ENCODE data around the gene SORCS1. TPM values are rescaled to one million over a fixed set of nuclear protein-coding genes. Genes with fewer than 3 reads are reported as not detected.

SORCS1 gene
- total RNA-seq, 6 experiments from 2014 or later, result 0.09 to 0.14 (median 0.10) TPM; not detected in 3

- DNase-seq, result no peak
- TF ChIP-seq CTCF (IDR thresholded peaks at IDR 0.05), result no peak
- H3K27me3 Mint-ChIP-seq (ENCODE audit: insufficient read depth), result no peaks in the 10 kb centered on the region; the same call in 1 of the 2 replicates
- no peak overlapping the region for H3K4me3 Mint-ChIP-seq
- H3K4me1 Mint-ChIP-seq (ENCODE audit: low read depth), result no peaks in the 10 kb centered on the region
- H3K27ac Mint-ChIP-seq, result no peak overlapping the region
- peaks cover 67% of the 10 kb centered on the region for H3K9me3 Mint-ChIP-seq
- 0 out of 2 replicates have a peak, but pooled peaks cover 4% of the 10 kb centered on the region for H3K36me3 Mint-ChIP-seq (ENCODE audit: low read depth)
Measured at GRCh38 chr10:106972381-106972780, 192.1 kb downstream of the SORCS1 start.

GRCh38 chr10:106971411-106971831 lies 193.1 kb downstream of the SORCS1 start:
- no peak overlapping the region for H3K27ac Mint-ChIP-seq
- DNase-seq, result no peak
- H3K4me1 Mint-ChIP-seq (ENCODE audit: low read depth), result no peaks in the 10 kb centered on the region
- H3K36me3 Mint-ChIP-seq (ENCODE audit: low read depth), result no peaks in the 10 kb centered on the region
- H3K4me3 Mint-ChIP-seq, result no peak overlapping the region
- no peaks in the 10 kb centered on the region; the same call in 1 of the 2 replicates for H3K27me3 Mint-ChIP-seq (ENCODE audit: insufficient read depth)
- H3K9me3 Mint-ChIP-seq, result peaks cover 64% of the 10 kb centered on the region
- no peak for TF ChIP-seq CTCF (IDR thresholded peaks at IDR 0.05)

- H3K4me3 Mint-ChIP-seq, result no peak overlapping the region
- H3K27ac Mint-ChIP-seq, result no peak overlapping the region
- H3K36me3 Mint-ChIP-seq (ENCODE audit: low read depth), result peaks cover 4% of the 10 kb centered on the region; the same call in 1 of the 2 replicates
- no peaks in the 10 kb centered on the region for H3K27me3 Mint-ChIP-seq (ENCODE audit: insufficient read depth)
- DNase-seq, result no peak
- peaks cover 60% of the 10 kb centered on the region for H3K9me3 Mint-ChIP-seq
- no peaks in the 10 kb centered on the region for H3K4me1 Mint-ChIP-seq (ENCODE audit: low read depth)
- no peak for TF ChIP-seq CTCF (IDR thresholded peaks at IDR 0.05)
Measured at GRCh38 chr10:106967452-106967851, 197.1 kb downstream of the SORCS1 start.

- Mint-ChIP-seq H3K4me3 (no peak overlapping the region), H3K36me3 (ENCODE audit: low read depth) (peaks cover 5% of the 10 kb centered on the region; the same call in 1 of the 2 replicates), H3K4me1 (ENCODE audit: low read depth) (no peaks in the 10 kb centered on the region), H3K27me3 (ENCODE audit: insufficient read depth) (no peaks in the 10 kb centered on the region), H3K27ac (no peak overlapping the region), H3K9me3 (peaks cover 33% of the 10 kb centered on the region)
- TF ChIP-seq CTCF (IDR thresholded peaks at IDR 0.05), result no peak
- no peak for DNase-seq
Measured at GRCh38 chr10:106960812-106961211, 203.7 kb downstream of the SORCS1 start.

- H3K4me3 Mint-ChIP-seq, result no peak overlapping the region
- H3K4me1 Mint-ChIP-seq (ENCODE audit: low read depth), result no peaks in the 10 kb centered on the region
- no peak overlapping the region for H3K27ac Mint-ChIP-seq
- peaks cover 5% of the 10 kb centered on the region; the same call in 1 of the 2 replicates for H3K36me3 Mint-ChIP-seq (ENCODE audit: low read depth)
- no peaks in the 10 kb centered on the region for H3K27me3 Mint-ChIP-seq (ENCODE audit: insufficient read depth)
- H3K9me3 Mint-ChIP-seq, result peaks cover 38% of the 10 kb centered on the region
- TF ChIP-seq CTCF (IDR thresholded peaks at IDR 0.05), result no peak
- DNase-seq, result no peak
Measured at GRCh38 chr10:106959521-106959920, 205.0 kb downstream of the SORCS1 start.
